GM10266 (cell line): ENCODE data around the gene HAUS7.

Experiments
- DNase-seq: peaks from one replicate; pipeline ENCODE4 v3.0.0; 2012; ENCODE audit errors: extremely low spot score
- TF ChIP-seq, protein P1 (sequence below): IDR thresholded peaks from 2 replicates; pipeline ENCODE4 v1.5.1; 2012; ENCODE audit warnings: mild to moderate bottlenecking, low read depth; ENCODE audit not compliant: control insufficient read depth, insufficient read depth; ENCODE audit errors: missing control alignments

Gene HAUS7

DNA sequence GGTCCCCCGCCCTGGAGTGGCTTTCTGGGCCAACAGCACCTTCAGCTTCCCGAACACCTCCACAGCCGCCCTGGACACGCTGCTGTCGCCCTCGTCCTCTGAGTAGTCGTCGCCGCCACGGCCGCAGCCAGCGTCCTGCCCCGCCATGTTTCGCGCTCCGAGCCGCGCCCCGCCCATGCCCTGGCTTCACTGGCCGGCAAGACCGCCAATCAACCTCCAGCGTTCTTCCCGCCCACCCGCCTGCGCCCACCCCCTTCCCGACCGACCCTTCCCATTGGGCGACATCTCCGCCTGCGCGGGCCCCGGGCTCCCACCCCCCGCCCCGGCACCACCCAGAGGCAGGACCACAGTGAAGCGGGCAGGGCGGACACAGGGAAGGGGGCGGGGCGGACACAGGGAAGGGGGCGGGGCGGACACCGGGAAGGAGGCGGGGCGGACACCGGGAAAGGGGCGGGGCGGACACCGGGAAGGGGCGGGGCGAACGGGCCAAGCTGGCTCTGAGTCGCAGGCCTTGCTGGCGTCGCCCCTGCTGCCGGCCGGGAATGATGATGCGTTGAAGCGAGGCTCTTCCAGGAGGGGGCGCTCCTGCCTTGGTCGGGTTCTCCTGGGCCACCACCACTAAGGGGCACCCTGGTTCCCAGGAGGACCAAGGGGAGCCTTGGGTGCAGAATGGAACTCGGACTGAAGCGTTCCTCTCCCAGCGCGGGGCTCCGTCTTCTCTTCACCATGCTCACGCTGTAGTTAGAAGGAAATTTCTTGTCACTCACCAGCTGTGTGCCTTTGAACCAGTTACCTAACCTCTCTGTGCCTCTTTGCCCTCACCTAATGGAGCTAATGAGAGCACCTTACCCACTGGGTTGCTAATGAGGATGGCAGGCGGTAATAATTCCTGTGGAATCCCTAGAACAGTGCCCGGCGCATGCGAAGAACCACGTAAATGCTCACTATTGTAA lies at the start of gene HAUS7:
Gene HAUS7, minus strand, starts transcription at position 166 of the 953 bp plus-strand sequence. Its CDS starts 19 bp downstream, at position 147.
- DNase-seq, result peak; percentile 95
- TF ChIP-seq, protein P1, sequence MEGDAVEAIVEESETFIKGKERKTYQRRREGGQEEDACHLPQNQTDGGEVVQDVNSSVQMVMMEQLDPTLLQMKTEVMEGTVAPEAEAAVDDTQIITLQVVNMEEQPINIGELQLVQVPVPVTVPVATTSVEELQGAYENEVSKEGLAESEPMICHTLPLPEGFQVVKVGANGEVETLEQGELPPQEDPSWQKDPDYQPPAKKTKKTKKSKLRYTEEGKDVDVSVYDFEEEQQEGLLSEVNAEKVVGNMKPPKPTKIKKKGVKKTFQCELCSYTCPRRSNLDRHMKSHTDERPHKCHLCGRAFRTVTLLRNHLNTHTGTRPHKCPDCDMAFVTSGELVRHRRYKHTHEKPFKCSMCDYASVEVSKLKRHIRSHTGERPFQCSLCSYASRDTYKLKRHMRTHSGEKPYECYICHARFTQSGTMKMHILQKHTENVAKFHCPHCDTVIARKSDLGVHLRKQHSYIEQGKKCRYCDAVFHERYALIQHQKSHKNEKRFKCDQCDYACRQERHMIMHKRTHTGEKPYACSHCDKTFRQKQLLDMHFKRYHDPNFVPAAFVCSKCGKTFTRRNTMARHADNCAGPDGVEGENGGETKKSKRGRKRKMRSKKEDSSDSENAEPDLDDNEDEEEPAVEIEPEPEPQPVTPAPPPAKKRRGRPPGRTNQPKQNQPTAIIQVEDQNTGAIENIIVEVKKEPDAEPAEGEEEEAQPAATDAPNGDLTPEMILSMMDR, result peak; percentile 78

DNA sequence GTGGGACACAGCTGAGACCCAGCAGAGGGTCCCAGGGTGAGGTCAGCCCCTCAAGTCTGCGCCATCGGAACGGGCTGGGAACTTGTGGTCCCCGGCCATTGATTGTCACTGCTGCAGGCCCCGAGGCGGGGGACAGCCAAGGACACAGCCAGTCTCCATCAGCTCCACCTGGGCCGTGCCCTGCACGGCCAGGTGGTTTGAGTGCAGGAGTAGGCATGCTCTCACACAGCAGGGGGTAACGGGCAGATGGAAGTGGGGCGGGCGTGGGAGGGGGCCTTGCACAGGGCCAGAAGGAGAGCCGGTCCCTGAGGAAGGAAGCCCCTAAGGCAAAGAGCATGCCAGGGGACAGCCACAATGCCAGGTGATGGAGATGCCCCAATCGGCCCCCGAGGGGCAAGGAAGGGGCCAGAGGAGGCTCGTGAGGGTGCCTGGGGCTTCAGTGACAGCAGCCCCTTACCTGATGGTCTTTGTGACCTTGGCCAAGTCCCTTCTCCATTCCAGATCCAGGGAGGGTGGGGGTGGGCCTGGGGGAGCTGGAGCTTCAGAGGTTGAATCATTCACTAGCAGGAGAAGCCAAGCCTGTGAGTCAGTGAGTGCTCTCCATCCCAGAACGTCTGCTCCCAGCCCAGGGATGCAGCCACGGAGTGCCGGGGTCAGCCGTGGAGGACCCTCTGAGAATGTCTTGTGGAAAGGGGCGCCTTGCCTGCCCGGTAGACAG lies 49.4 kb upstream of the HAUS7 start:
- no peak for DNase-seq
- TF ChIP-seq, protein P1, result no peak

DNA sequence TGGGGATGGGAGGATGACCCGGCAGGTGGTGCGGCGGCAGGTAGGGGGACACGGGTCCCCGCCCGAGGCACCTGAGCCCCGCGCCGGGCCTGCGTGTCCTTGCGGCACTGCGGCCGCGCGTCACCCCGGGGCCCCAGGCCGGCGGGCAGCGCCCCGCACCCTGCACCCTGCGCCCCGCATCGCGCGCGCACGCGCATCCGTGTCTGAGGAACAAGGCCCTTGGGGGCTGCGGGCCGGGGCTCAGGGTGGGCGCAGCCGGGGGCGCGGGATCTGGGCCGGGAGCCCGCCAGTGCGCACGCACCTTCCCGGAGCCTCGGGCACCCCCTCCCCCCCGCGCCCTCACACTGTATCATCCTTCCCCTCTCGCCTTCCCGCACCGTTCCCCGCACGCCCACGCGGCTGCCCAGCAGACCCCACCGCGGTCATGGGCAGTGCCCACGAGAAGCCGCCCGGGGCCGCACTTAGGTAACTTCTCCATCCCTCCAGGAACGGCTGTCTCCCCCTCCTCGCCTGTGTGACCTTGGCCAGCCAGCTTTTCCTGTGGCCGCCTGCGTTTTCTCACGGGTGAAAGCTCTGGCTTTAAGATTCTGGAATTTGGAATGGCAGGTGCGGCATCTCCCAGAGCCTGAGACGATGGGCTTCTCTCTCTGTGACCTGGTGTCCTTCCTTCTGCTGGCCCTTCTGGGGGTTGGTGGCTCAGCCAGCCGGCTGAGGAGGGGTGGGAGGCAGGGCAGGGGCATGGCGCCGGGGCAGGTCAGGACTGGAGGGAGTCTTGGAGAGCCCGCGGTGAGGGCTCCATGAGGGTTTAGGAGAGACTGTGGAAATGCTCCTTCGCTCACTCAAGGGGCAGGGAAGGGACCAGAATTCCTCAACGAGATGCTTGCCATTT lies 47.8 kb upstream of the HAUS7 start:
- TF ChIP-seq, protein P1, result no peak
- no peak for DNase-seq

DNA sequence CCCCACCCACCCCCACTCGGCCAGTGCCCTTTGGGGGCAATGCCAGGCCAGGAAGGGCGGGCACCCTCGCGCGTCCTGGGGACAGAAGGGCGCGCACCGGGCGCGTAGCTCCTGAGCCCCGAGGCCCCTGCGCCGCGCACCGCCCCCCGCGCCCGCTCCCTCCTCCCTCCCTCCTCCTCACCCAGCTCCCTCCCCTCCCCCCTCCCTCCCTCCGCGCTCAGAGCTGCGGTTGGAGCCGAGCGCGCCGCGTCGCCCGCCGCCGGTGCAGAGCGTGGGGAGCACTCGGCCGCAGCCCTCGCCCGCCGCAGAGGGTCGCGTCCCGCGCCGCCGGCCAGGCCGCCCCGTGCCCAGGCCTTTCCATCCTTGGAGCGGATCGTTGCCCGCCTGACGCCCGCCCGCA lies 47.0 kb upstream of the HAUS7 start, which contains the start of gene ATP2B3:
Gene ATP2B3, plus strand, starts transcription at position 220 of the 400 bp plus-strand sequence. CDS start 18,606 bp downstream, outside the sequence.
- no peak for DNase-seq
- TF ChIP-seq, protein P1, result no peak

DNA sequence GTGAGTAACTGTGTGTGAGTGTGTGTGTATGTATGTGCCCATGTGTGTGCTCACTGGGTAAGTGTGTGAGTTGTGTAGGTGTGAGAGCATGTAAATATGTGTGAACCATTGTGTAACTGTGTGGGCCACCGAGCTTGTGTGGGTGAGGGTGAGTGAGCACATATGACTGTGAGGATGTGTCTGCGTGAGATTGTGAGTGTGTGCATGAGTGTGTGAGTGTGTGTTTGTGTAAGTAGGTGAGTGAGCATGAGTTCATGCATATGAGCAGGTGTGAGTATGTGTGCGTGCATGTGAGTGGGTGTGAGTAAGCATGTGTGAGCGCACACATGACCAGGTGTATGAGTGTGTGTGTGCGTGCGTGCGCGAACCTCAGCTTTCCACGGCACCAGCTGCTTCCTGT lies 45.7 kb upstream of the HAUS7 start:
- DNase-seq, result no peak
- TF ChIP-seq, protein P1, result no peak

DNA sequence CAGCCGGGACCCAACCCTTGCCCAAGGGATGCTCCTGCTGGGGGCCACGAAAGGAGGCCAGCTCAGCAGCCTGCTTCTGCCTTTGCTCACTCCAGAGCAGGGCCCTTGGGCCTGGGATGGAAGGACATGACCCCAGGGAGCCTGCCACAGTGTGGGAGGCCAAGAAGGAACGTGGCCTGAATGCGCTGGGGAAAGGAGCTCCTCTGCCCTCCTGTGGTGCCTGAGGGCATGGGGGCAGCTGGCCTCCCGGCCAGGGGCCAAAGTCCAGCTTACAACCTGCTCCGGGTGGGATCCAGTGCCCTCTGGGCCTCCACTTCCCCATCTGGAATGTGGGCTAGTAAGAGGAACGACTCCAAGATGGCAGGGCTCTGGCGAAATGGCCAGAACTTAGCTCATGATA lies 45.1 kb upstream of the HAUS7 start:
- no peak for DNase-seq
- TF ChIP-seq, protein P1, result no peak
